Measurements from ENCODE around the gene NCOA3. TPM values are rescaled to one million over a fixed set of nuclear protein-coding genes. Genes with fewer than 3 reads are reported as not detected.
"Not testable (repeated sequence)": the region's sequence is repeated elsewhere in the genome, so short reads cannot be mapped to it uniquely, and the experiment has no call there.

The NCOA3 gene
- total and polyA plus RNA-seq, 10 of the 15 experiments (the other 5 are each of a cell fraction or from before 2014, with no cell fraction given), result 16.9 to 96.2 (median 73.6) TPM

GRCh38 chr20:47460761-47461112, 41.0 kb upstream of the NCOA3 start:
- DNase-seq (ENCODE audit: low read depth, low spot score); H2AFZ ChIP-seq (ENCODE audit: control insufficient read depth, low read depth, low read length); H3K36me3 ChIP-seq (ENCODE audit: control insufficient read depth in 2 of 2, insufficient read depth in 2 of 2, low read length in 1 of 2); intact Hi-C loops (cut with micrococcal nuclease; ENCODE audit: unreplicated experiment); POLR2A ChIA-PET; FAIRE-seq; BruUV-seq (replicated peaks); H3K27me3 ChIP-seq (replicated peaks in 1 of 2; ENCODE audit: control insufficient read depth in 2 of 2, insufficient read depth in 2 of 2, low read length in 1 of 2); RAD21 ChIA-PET (ENCODE audit: unreplicated experiment); H3K4me1 ChIP-seq (ENCODE audit: control insufficient read depth, insufficient read depth, low read length); H3K4me3 ChIP-seq; H3K9ac ChIP-seq (ENCODE audit: control insufficient read depth, insufficient read depth, low read length); H3K4me2 ChIP-seq (ENCODE audit: control insufficient read depth, insufficient read depth); in situ Hi-C loops (cut with MboI); H4K20me1 ChIP-seq (ENCODE audit: control insufficient read depth, insufficient read depth); H3K79me2 ChIP-seq (ENCODE audit: control insufficient read depth, insufficient read depth, low read length); H3K27ac ChIP-seq (ENCODE audit: control insufficient read depth, insufficient read depth); H3K9me3 ChIP-seq (replicated peaks; ENCODE audit: control insufficient read depth, insufficient read depth, low read length); ATAC-seq; CTCF ChIA-PET: not testable (repeated sequence)
- 96% methylated on average over 6 of the region's 6 CpGs for WGBS (ENCODE audit: insufficient coverage, insufficient replicate concordance, low lambda C conversion rate, missing lambda C conversion rate)
- SMC1A ChIA-PET (ENCODE audit: uncharacterized antibody, unreplicated experiment), result interaction anchor here (3.7 kb wide), 1 partner anchor 8 kb away, joined by 10 read pairs; no protein-coding TSS in a partner anchor
- TF ChIP-seq NFXL1 (IDR thresholded peaks at IDR 0.05; ENCODE audit: borderline replicate concordance), result peak; percentile 41; the same call in 1 of the 2 replicates

- H4K20me1 ChIP-seq (ENCODE audit: control insufficient read depth, insufficient read depth), result no peaks in the 10 kb centered on the region
- ChIA-PET POLR2A (interaction anchor here (0.6 kb wide), 1 partner anchor 541 kb away, joined by 3 read pairs; no protein-coding TSS in a partner anchor), SMC1A (ENCODE audit: uncharacterized antibody, unreplicated experiment) (interaction anchor here (3.7 kb wide), 1 partner anchor 8 kb away, joined by 10 read pairs; no protein-coding TSS in a partner anchor), CTCF (interaction anchor here (0.6 kb wide), 1 partner anchor 32 kb away, joined by 3 read pairs; no protein-coding TSS in a partner anchor), RAD21 (ENCODE audit: unreplicated experiment) (no interaction called here)
- H3K36me3 ChIP-seq (ENCODE audit: control insufficient read depth in 2 of 2, insufficient read depth in 2 of 2, low read length in 1 of 2), result no peaks in the 10 kb centered on the region
- no peaks in the 10 kb centered on the region for H3K4me1 ChIP-seq (ENCODE audit: control insufficient read depth, insufficient read depth, low read length)
- H3K4me3 ChIP-seq, result no peak overlapping the region
- no TSS peak for BruUV-seq (replicated peaks)
- intact Hi-C loops (cut with micrococcal nuclease; ENCODE audit: unreplicated experiment), result no loop called here
- H3K79me2 ChIP-seq (ENCODE audit: control insufficient read depth, insufficient read depth, low read length), result no peaks in the 10 kb centered on the region
- no peaks in the 10 kb centered on the region for H3K9me3 ChIP-seq (replicated peaks; ENCODE audit: control insufficient read depth, insufficient read depth, low read length)
- ATAC-seq, result no peak
- no peak overlapping the region for H3K4me2 ChIP-seq (ENCODE audit: control insufficient read depth, insufficient read depth)
- 80% methylated on average over 5 of the region's 5 CpGs for WGBS (ENCODE audit: insufficient coverage, insufficient replicate concordance, low lambda C conversion rate, missing lambda C conversion rate)
- no peak overlapping the region for H2AFZ ChIP-seq (ENCODE audit: control insufficient read depth, low read depth, low read length)
- no peak overlapping the region for H3K27ac ChIP-seq (ENCODE audit: control insufficient read depth, insufficient read depth)
- DNase-seq (ENCODE audit: low read depth, low spot score), result no peak
- in situ Hi-C loops (cut with MboI), result no loop called here
- no peak overlapping the region for H3K9ac ChIP-seq (ENCODE audit: control insufficient read depth, insufficient read depth, low read length)
- H3K27me3 ChIP-seq (replicated peaks in 1 of 2; ENCODE audit: control insufficient read depth in 2 of 2, insufficient read depth in 2 of 2, low read length in 1 of 2), result no peaks in the 10 kb centered on the region
- TF ChIP-seq NFXL1 (IDR thresholded peaks at IDR 0.05; ENCODE audit: borderline replicate concordance) (peak; percentile 45; the same call in 1 of the 2 replicates), PAX8 (IDR thresholded peaks at IDR 0.05) (no peak), HDGF (IDR thresholded peaks at IDR 0.05) (no peak), BRCA1 (IDR thresholded peaks at IDR 0.05; ENCODE audit: low read depth, low read length) (no peak), BCLAF1 (IDR thresholded peaks at IDR 0.05) (no peak), RAD51 (IDR thresholded peaks at IDR 0.05) (no peak)
- no peak for FAIRE-seq
Observed at GRCh38 chr20:47461120-47461685, 40.5 kb upstream of the NCOA3 start.

Data from GM12878 (cell line).